Chondrocyte (in vitro differentiated cells): ENCODE data around the gene ZHX3. TPM values are rescaled to one million over a fixed set of nuclear protein-coding genes. Genes with fewer than 3 reads are reported as not detected.

Source experiments
- DNase-seq: peaks from one replicate; pipeline ENCODE4 v3.0.0; 2021; ENCODE audit warnings: mixed read lengths, low spot score
- H3K27ac Mint-ChIP-seq: one replicate; pipeline ENCODE4 v1.8.0; 2021; ENCODE audit warnings: mild to moderate bottlenecking, moderate library complexity, mixed read lengths; ENCODE audit not compliant: unreplicated experiment
- H3K27me3 Mint-ChIP-seq: 2 replicates; pipeline ENCODE4 v1.8.0; 2021; ENCODE audit warnings: low read depth, mixed read lengths
- H3K36me3 Mint-ChIP-seq: 2 replicates; pipeline ENCODE4 v1.8.0; 2021; ENCODE audit warnings: low read depth, mixed read lengths
- H3K4me1 Mint-ChIP-seq: 2 replicates; pipeline ENCODE4 v1.8.0; 2021; ENCODE audit warnings: low read depth, mild to moderate bottlenecking, mixed read lengths
- H3K4me3 Mint-ChIP-seq: one replicate; pipeline ENCODE4 v1.8.0; 2021; ENCODE audit warnings: mild to moderate bottlenecking, moderate library complexity, mixed read lengths; ENCODE audit not compliant: unreplicated experiment
- H3K9me3 Mint-ChIP-seq: 2 replicates; pipeline ENCODE4 v1.8.0; 2021; ENCODE audit warnings: low read depth, mixed read lengths
- total RNA-seq: library from RNA; stranded (reverse); gene quantifications from 3 replicates; pipeline ENCODE4 v1.2.1, GENCODE V29; 2021
- TF ChIP-seq, protein P1 (sequence below): fragments of 200-600 bp; sonication (generic); IDR thresholded peaks from 2 replicates; pipeline ENCODE4 v1.5.0; 2021; ENCODE audit warnings: antibody characterized with exemption, mild to moderate bottlenecking, moderate library complexity

ZHX3 gene
- total RNA-seq, 1 donor from 2014 or later: 52.9 TPM

DNA sequence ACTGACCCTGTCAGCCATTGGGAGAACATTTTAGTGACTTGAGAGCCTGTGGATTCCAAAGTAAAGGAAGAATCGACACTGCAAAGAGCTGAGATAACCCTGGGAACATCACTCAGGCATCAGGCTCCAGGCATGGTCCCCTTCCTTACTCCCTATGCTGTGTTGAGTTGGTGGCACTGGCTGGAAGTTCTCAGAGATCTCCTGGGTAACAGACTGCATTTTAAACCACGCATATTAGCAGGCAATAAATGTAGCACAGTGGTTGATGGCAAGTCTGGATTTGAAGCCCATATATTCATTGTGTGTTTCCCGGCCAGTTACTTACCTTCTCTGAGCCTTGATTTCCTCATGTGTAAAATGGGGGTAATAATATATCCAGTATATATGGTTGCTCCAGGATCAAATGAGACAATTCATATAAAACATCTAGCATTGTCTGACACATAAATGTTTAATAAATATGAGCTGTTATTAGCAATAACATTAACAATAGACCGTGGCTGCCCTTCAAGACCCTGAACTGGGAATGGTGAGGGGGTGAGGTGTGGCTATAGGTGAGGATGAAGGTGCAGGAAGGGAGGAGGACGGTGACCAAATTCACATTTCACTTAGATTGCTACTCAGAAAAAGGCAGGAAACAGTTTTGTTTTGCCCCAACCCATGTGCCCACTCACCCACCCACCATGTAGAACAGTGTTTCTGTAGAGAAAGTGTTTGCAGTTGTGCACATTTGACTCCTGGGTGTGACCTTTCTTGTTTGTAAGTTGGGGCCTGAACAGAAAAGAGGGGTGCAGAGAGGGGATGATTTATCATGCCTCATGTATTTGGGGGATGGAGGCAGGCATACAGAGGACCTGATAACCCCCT lies 178.1 kb downstream of the ZHX3 start:
- TF ChIP-seq, protein P1, sequence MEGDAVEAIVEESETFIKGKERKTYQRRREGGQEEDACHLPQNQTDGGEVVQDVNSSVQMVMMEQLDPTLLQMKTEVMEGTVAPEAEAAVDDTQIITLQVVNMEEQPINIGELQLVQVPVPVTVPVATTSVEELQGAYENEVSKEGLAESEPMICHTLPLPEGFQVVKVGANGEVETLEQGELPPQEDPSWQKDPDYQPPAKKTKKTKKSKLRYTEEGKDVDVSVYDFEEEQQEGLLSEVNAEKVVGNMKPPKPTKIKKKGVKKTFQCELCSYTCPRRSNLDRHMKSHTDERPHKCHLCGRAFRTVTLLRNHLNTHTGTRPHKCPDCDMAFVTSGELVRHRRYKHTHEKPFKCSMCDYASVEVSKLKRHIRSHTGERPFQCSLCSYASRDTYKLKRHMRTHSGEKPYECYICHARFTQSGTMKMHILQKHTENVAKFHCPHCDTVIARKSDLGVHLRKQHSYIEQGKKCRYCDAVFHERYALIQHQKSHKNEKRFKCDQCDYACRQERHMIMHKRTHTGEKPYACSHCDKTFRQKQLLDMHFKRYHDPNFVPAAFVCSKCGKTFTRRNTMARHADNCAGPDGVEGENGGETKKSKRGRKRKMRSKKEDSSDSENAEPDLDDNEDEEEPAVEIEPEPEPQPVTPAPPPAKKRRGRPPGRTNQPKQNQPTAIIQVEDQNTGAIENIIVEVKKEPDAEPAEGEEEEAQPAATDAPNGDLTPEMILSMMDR: no peak
- peak overlapping the region; percentile 94 for H3K27ac Mint-ChIP-seq

DNA sequence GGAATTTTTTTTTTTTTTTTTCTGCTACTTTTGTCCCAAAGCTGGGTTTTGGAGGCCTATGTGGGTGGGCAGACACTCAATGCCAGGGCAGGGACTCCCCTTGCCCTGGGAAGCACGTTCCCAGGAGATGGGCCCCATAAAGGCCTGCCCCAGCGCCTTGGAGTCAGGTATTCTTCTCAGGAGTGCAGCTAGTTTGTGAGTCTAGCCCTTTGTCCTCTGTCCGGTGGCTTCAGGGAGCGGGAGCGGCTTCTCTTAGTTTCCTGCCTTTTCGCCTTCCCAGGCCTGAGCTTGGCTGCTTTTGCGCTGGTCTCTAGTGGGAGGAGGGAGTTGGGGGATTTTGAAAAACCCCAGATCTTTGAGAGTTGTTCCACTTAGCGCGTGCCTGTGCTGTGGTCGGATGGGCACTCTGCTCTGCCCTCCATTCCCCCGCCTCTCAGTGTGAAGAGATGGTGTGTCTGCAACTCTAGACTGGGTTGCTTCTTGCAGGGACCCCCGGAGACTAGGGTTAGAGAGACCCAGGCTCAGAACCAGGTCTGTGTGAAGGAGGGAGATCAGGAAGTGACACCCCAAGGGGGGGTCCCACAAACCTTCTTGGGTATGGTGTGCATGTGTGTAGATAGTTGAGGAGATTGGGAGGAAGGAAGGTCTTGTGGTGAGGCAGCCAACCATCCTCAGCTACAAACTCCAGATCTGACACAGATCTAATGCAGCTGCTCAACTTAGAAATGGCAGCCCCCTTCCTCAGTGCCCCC lies 178.9 kb downstream of the ZHX3 start:
- no peaks in the 10 kb centered on the region for H3K27me3 Mint-ChIP-seq

More for the DNA sequence above, 178.1 kb downstream of the ZHX3 start:
- Mint-ChIP-seq H3K36me3 (no peaks in the 10 kb centered on the region), H3K27me3 (no peaks in the 10 kb centered on the region), H3K9me3 (no peaks in the 10 kb centered on the region), H3K4me3 (peak overlapping the region; percentile 84), H3K4me1 (peaks cover 68% of the 10 kb centered on the region)
- no peak for DNase-seq

DNA sequence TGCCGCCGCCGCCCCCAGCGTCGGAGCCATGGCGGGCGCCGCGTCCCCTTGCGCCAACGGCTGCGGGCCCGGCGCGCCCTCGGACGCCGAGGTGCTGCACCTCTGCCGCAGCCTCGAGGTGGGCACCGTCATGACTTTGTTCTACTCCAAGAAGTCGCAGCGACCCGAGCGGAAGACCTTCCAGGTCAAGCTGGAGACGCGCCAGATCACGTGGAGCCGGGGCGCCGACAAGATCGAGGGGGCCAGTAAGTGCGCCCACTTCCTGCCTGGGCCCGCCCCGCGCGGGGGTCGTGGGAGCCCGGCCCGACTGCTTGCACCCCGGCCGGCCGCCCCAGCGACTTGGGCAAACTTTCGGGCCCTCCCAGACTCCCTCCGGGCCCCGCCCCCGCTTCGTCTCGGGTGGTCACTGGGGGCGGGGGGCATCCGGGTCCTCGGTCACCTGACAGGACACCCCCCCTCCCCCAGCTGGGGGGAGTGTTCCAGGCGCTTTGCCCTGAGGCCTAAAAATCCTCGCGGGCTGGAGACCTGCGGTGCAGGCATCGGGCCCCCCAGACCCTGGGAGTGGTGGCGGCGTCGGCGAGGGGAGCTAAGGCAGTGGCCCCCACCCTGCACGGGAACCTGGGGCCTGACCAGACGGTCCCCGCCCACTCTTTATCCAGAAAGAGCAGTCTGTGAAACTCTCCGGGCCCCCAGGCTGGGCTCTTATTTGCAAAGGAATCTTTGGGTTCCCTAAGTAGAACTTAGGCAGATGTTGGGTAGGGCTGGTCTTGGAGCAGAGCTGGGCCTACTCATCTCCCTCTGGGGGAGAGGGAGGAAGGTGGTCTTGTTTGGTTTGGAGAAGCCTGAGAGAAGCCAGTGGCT lies 179.7 kb downstream of the ZHX3 start:
- Mint-ChIP-seq H3K4me3 (peak overlapping the region; percentile 84), H3K27ac (peak overlapping the region; percentile 94), H3K27me3 (no peaks in the 10 kb centered on the region), H3K9me3 (no peaks in the 10 kb centered on the region), H3K4me1 (peaks cover 58% of the 10 kb centered on the region), H3K36me3 (no peaks in the 10 kb centered on the region)
- TF ChIP-seq, protein P1: no peak
- DNase-seq: no peak

More for the DNA sequence above, 178.9 kb downstream of the ZHX3 start:
- peaks cover 65% of the 10 kb centered on the region for H3K4me1 Mint-ChIP-seq
- H3K27ac Mint-ChIP-seq: peak overlapping the region; percentile 94
- H3K36me3 Mint-ChIP-seq: no peaks in the 10 kb centered on the region
- H3K4me3 Mint-ChIP-seq: peak overlapping the region; percentile 84
- no peaks in the 10 kb centered on the region for H3K9me3 Mint-ChIP-seq
- no peak for DNase-seq
- TF ChIP-seq, protein P1: no peak

DNA sequence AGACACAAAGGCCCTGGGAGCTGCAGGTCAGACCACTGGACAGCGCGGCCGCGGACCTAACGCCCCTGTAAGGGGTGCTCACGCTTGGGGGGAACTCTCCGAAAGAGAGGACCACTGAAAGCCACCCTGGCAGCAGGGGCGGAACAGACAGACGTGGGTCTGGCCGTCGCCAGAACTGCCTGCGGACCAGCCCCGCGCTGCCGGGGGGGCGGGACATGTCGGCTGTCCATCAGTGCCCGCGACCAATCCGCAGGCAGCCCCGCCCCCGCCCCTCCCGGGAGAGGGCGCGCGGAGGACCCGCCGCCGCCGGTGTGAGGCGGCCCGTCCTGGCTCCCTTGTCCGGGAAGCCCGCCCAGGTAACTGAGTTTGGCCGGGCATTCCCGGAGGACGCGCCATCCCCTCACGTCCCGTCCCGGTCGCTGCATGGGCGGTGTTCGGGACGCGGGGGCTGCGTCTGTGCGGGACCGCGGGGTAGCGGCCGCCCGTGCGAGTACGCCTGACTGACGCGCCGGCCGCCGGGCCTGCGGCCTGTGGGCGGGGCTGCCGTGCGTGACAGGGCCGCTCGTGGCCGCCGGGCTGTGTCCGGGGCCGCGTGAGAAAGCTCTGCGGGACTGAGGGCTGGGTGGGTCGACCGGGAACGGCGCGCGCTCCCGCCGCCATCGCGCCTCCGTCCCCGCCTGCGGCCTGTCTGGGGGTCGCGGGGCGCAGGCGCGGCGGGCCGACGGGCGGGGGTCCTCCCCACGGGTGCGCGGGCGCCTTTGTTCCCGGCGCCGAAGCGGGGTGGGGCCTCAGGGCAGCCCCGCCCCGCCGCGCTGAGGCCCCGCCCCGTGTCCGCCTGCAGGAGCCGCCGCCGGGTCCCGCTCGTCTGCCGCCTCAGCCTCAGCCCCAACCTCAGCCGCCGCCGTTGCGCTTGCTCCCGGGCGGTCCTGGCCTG lies 180.6 kb downstream of the ZHX3 start, which contains the start of gene PLCG1:
TSS of gene PLCG1 (plus strand) at position 864 of the 934 bp plus-strand sequence. CDS start 99 bp downstream, outside the sequence.
- Mint-ChIP-seq H3K27me3 (no peaks in the 10 kb centered on the region), H3K4me3 (peak within 1 kb of the TSS; percentile 84), H3K27ac (peak within 1 kb of the TSS; percentile 94), H3K4me1 (peaks cover 51% of the 10 kb centered on the region), H3K9me3 (no peaks in the 10 kb centered on the region), H3K36me3 (no peaks in the 10 kb centered on the region)
- peak; percentile 96 for DNase-seq
- TF ChIP-seq, protein P1: no peak
